Right lobe of liver (tissue), 4 donors: Measurements from ENCODE around the gene EI24.

Experiments used
- CTCF ChIP-seq, 4 donors: fragments of 200-600 bp in 3 of 4; fragments of 450-650 bp in 1 of 4; IDR thresholded peaks; one replicate each; pipeline versions ENCODE4 v1.5.1 to v1.8.0; 2016 to 2022; ENCODE audit warnings: antibody characterized with exemption in 4 of 4, mild to moderate bottlenecking in 2 of 4
- POLR2A ChIP-seq: fragments of 450-650 bp; IDR thresholded peaks from one replicate; pipeline ENCODE4 v1.6.1; 2017; ENCODE audit warnings: antibody characterized with exemption, mild to moderate bottlenecking
- donor health status: DM: no; HTN: no; CAD: no.
- donor health status: DM: no; HTN: no; CAD: no.
- donor health status: DM: no; HTN: yes; CAD: no.

GRCh38 chr11:125624756-125625213 lies 55.5 kb downstream of the EI24 start, which contains the start of gene CHEK1:
- TF ChIP-seq CTCF (IDR thresholded peaks at IDR 0.05) (no peak), POLR2A (no peak)
